Astrocyte (in vitro differentiated cells and primary cell): ENCODE results near the gene NEURL1. TPM values are rescaled to one million over a fixed set of nuclear protein-coding genes. Genes with fewer than 3 reads are reported as not detected.
"Not testable (repeated sequence)": the region's sequence is repeated elsewhere in the genome, so short reads cannot be mapped to it uniquely, and the experiment has no call there.

Experiments used
- DNase-seq: peaks from one replicate; pipeline ENCODE4 v3.0.0-alpha.2; 2010; ENCODE audit warnings: low read depth
- FAIRE-seq: peaks from 2 replicates; lab custom pipeline; 2011; peaks lifted over from hg19 to GRCh38; lab: Jason Lieb, UNC
- H2AFZ ChIP-seq: 2 replicates; pipeline ENCODE4 v1.6.0; 2012; ENCODE audit warnings: low read depth, low read length, inconsistent platforms
- H3K27ac ChIP-seq: 2 replicates; pipeline ENCODE4 v1.5.1; 2011; ENCODE audit warnings: low read depth, low read length, inconsistent platforms
- H3K27me3 ChIP-seq: 2 replicates; pipeline ENCODE4 v1.6.0; 2011; ENCODE audit warnings: low read length, inconsistent platforms; ENCODE audit not compliant: insufficient read depth
- H3K36me3 ChIP-seq: 2 replicates; pipeline ENCODE4 v1.5.1; 2011; ENCODE audit warnings: low read length, inconsistent platforms; ENCODE audit not compliant: insufficient read depth
- H3K4me1 ChIP-seq: 2 replicates; pipeline ENCODE4 v1.5.1; 2011; ENCODE audit warnings: low read length, inconsistent platforms; ENCODE audit not compliant: insufficient read depth
- H3K4me2 ChIP-seq: 2 replicates; pipeline ENCODE4 v1.6.0; 2012; ENCODE audit warnings: low read length, inconsistent platforms
- H3K4me3 ChIP-seq: 2 replicates; pipeline ENCODE4 v1.5.1; 2011; ENCODE audit warnings: low read depth, mild to moderate bottlenecking, low read length, inconsistent platforms; ENCODE audit not compliant: insufficient read depth
- H3K79me2 ChIP-seq: 2 replicates; pipeline ENCODE4 v1.6.0; 2012; ENCODE audit warnings: mild to moderate bottlenecking, low read length, inconsistent platforms; ENCODE audit not compliant: insufficient read depth
- H3K9ac ChIP-seq: 2 replicates; pipeline ENCODE4 v1.6.0; 2012; ENCODE audit warnings: mild to moderate bottlenecking, low read length, inconsistent platforms
- H3K9me3 ChIP-seq: 2 replicates; pipeline ENCODE4 v1.5.1; 2012; ENCODE audit warnings: low read depth, mild to moderate bottlenecking, low read length, inconsistent platforms; ENCODE audit not compliant: insufficient read depth
- H4K20me1 ChIP-seq: 2 replicates; pipeline ENCODE4 v1.6.0; 2012; ENCODE audit warnings: low read length, inconsistent platforms; ENCODE audit not compliant: insufficient read depth
- H3K27ac Mint-ChIP-seq: one replicate; pipeline ENCODE4 v1.8.0; 2021; ENCODE audit warnings: mild to moderate bottlenecking, mixed read lengths; ENCODE audit not compliant: unreplicated experiment
- H3K27me3 Mint-ChIP-seq: one replicate; pipeline ENCODE4 v1.8.0; 2021; ENCODE audit warnings: low read depth, mixed read lengths; ENCODE audit not compliant: unreplicated experiment
- H3K36me3 Mint-ChIP-seq: one replicate; pipeline ENCODE4 v1.8.0; 2021; ENCODE audit warnings: low read depth, mixed read lengths; ENCODE audit not compliant: unreplicated experiment
- H3K4me1 Mint-ChIP-seq: one replicate; pipeline ENCODE4 v1.8.0; 2021; ENCODE audit warnings: low read depth, mixed read lengths; ENCODE audit not compliant: unreplicated experiment
- H3K4me3 Mint-ChIP-seq: one replicate; pipeline ENCODE4 v1.8.0; 2021; ENCODE audit warnings: mild to moderate bottlenecking, moderate library complexity, mixed read lengths; ENCODE audit not compliant: unreplicated experiment
- H3K9me3 Mint-ChIP-seq: one replicate; pipeline ENCODE4 v1.8.0; 2021; ENCODE audit warnings: mild to moderate bottlenecking, mixed read lengths; ENCODE audit not compliant: unreplicated experiment
- CTCF ChIP-seq: IDR thresholded peaks from 2 replicates; pipeline ENCODE4 v1.5.1; 2011; ENCODE audit warnings: low read depth, mild to moderate bottlenecking, inconsistent platforms, low read length, moderate library complexity; ENCODE audit not compliant: insufficient read depth
- EZH2 ChIP-seq: IDR thresholded peaks from 2 replicates; pipeline ENCODE4 v1.6.1; 2012; ENCODE audit warnings: mild to moderate bottlenecking, low read length, inconsistent platforms; ENCODE audit not compliant: insufficient read depth
- total RNA-seq: library from RNA; stranded (reverse); gene quantifications from 2 replicates; pipeline ENCODE4 v1.2.1, GENCODE V29; 2021

NEURL1 gene
- total RNA-seq, 1 donor from 2014 or later = 1.5 TPM

DNA sequence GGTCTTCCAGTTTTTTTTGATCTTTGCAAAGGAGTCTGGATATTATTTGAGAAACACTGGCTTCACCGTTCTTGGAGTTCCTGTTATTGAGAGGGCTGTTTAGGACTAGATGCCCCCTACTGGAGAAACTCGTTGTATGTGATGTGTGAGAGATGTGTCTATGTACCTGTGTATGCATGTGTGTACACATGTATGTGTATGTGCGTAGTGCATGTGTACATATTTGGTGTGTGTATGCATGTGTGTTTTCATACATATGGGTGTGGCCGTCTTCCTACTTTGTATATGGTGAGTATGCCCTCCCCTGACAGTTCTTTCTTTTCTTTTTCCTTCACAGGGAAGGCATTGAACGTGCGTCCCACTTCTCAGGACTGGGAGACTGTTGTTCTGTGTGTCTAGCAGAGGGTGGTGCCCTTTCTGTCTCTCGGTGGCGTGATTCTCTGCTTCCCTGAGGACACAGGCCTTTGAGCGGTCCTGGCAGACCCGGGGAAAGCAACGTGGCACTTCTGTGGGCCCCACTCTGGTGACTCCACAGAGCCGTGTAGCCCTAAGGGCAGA, 11.5 kb upstream of the NEURL1 start:
- peak; percentile 83 for FAIRE-seq
- H3K4me3 Mint-ChIP-seq = no peak overlapping the region
- no peaks in the 10 kb centered on the region for H3K9me3 Mint-ChIP-seq

DNA sequence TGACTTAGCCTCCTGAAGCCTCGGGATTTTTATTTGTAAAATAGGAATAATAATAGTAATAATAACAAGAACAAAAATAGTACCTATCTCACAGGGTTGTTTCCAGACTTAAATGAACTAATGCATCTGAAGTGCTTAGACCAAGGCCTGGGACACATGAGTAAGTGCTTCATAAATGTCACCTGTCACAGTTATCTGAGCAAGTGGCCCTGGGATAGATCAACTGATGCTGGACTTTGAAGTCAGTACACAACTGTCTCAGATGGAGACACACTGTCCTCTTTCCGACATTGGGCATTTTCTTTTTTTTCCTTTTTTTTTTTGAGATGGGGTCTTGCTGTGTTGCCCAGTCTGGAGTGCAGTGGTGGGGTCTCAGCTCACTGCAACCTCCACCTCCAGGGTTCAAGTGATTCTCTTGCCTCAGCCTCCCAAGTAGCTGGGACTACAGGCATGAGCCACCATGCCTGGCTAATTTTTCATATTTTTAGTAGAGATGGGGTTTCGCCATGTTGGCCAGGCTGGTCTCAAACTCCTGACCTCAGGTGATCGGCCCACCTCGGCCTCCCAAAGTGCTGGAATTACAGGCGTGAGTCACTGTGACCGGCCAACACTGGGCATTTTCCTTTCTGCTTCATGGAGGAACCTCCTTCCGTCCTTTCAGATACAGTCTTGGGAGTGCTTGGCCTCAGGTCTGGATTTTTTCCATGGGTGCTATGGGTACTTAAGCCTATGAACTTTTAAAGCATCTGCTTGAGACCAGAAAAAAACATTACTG, 6.7 kb upstream of the NEURL1 start:
- H3K4me3 ChIP-seq, H3K9me3 Mint-ChIP-seq, H3K27ac ChIP-seq, H3K27ac Mint-ChIP-seq, H2AFZ ChIP-seq, FAIRE-seq, H3K4me2 ChIP-seq, H3K9ac ChIP-seq, H3K9me3 ChIP-seq, H3K4me1 ChIP-seq, H3K36me3 Mint-ChIP-seq, H3K79me2 ChIP-seq, DNase-seq, H3K36me3 ChIP-seq, H3K4me3 Mint-ChIP-seq: not testable (repeated sequence)
- peaks cover 11% of the 10 kb centered on the region for H3K4me1 Mint-ChIP-seq
- H3K27me3 Mint-ChIP-seq = peaks cover 24% of the 10 kb centered on the region
- Histone ChIP-seq H4K20me1 (peaks cover 13% of the 10 kb centered on the region), H3K27me3 (peaks cover 39% of the 10 kb centered on the region)

More for the DNA sequence above, 11.5 kb upstream of the NEURL1 start:
- Mint-ChIP-seq H3K4me1 (no peaks in the 10 kb centered on the region), H3K27ac (no peak overlapping the region), H3K27me3 (peaks cover 12% of the 10 kb centered on the region), H3K36me3 (no peaks in the 10 kb centered on the region)
- Histone ChIP-seq H3K36me3 (no peaks in the 10 kb centered on the region), H3K9ac (no peak overlapping the region), H2AFZ (no peak overlapping the region), H3K27ac (no peak overlapping the region), H4K20me1 (no peaks in the 10 kb centered on the region), H3K4me2 (no peak overlapping the region), H3K4me1 (no peaks in the 10 kb centered on the region), H3K9me3 (no peaks in the 10 kb centered on the region), H3K79me2 (no peaks in the 10 kb centered on the region), H3K4me3 (no peak overlapping the region), H3K27me3 (peaks cover 21% of the 10 kb centered on the region)
- DNase-seq = peak; percentile 36
- peak; percentile 71 for TF ChIP-seq CTCF
- no peak for TF ChIP-seq EZH2

GRCh38 chr10:103487410-103487708, 6.1 kb upstream of the NEURL1 start:
- no peaks in the 10 kb centered on the region for H3K79me2 ChIP-seq
- H3K27ac ChIP-seq = no peak overlapping the region
- H3K36me3 ChIP-seq = no peaks in the 10 kb centered on the region
- no peak overlapping the region for H3K9ac ChIP-seq
- H3K9me3 ChIP-seq = no peaks in the 10 kb centered on the region
- Mint-ChIP-seq H3K4me3 (no peak overlapping the region), H3K4me1 (peaks cover 15% of the 10 kb centered on the region), H3K9me3 (peaks cover 4% of the 10 kb centered on the region), H3K36me3 (no peaks in the 10 kb centered on the region), H3K27me3 (peaks cover 24% of the 10 kb centered on the region), H3K27ac (no peak overlapping the region)
- H3K4me3 ChIP-seq = no peak overlapping the region
- DNase-seq = no peak
- H3K27me3 ChIP-seq = peaks cover 39% of the 10 kb centered on the region
- H4K20me1 ChIP-seq = peaks cover 17% of the 10 kb centered on the region
- FAIRE-seq = no peak
- no peak overlapping the region for H3K4me2 ChIP-seq
- no peak overlapping the region for H2AFZ ChIP-seq
- peaks cover 8% of the 10 kb centered on the region for H3K4me1 ChIP-seq
- TF ChIP-seq CTCF = no peak
- no peak for TF ChIP-seq EZH2
